Effector memory CD8-positive, alpha-beta T cell (primary cell): Measurements from ENCODE around the gene CLTC.

Source experiments
- ATAC-seq: fragments of 150-1000 bp; cut with Tn5 transposase; replicated peaks from 2 replicates; pipeline ENCODE4 v1.10.0; 2021; ENCODE audit warnings: mild to moderate bottlenecking, moderate library complexity
- DNase-seq, 3 experiments: peaks; one replicate each; pipeline ENCODE4 v3.0.0; 2021
- H3K27ac Mint-ChIP-seq, 2 donors: one replicate each; pipeline ENCODE4 v1.8.0; 2022; ENCODE audit warnings: mild to moderate bottlenecking in 2 of 2, mixed read lengths in 2 of 2, moderate library complexity in 2 of 2
- H3K27me3 Mint-ChIP-seq, 2 donors: one replicate each; pipeline ENCODE4 v1.8.0; 2022; ENCODE audit warnings: mixed read lengths in 2 of 2
- H3K36me3 Mint-ChIP-seq: one replicate; pipeline ENCODE4 v1.8.0; 2022; ENCODE audit warnings: mild to moderate bottlenecking, moderate library complexity, mixed read lengths; ENCODE audit not compliant: insufficient read depth
- H3K4me1 Mint-ChIP-seq, 2 donors: one replicate each; pipeline ENCODE4 v1.8.0; 2022; ENCODE audit warnings: low read depth in 2 of 2, mixed read lengths in 2 of 2
- H3K4me3 Mint-ChIP-seq, 2 donors: one replicate each; pipeline ENCODE4 v1.8.0; 2022; ENCODE audit warnings: mild to moderate bottlenecking in 2 of 2, mixed read lengths in 2 of 2, moderate library complexity in 2 of 2
- H3K9me3 Mint-ChIP-seq, 2 donors: one replicate each; pipeline ENCODE4 v1.8.0; 2022; ENCODE audit warnings: mixed read lengths in 2 of 2

The CLTC gene

DNA sequence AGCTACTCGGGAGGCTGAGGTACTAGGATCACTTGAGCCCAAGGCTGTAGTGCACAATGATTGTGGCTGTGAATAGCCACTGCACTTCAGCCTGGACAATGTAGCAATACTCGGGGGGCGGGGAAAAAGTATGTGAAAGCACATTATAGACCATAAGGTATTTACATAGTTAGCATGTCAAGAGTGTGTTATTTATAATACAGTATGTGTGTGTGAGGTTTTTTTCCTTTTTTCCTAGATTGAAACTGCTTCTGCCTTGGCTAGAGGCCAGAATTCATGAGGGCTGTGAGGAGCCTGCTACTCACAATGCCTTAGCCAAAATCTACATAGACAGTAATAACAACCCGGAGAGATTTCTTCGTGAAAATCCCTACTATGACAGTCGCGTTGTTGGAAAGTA is 57.0 kb downstream of the CLTC start:
- ATAC-seq (no peak), DNase-seq (no peak)
- H3K4me1 Mint-ChIP-seq, result peaks cover 0 to under 1% of the 10 kb centered on the region in 2 donors
- no peaks in the 10 kb centered on the region for H3K9me3 Mint-ChIP-seq
- peaks cover 72% of the 10 kb centered on the region for H3K36me3 Mint-ChIP-seq
- H3K27me3 Mint-ChIP-seq, result no peaks in the 10 kb centered on the region
- H3K4me3 Mint-ChIP-seq, result no peak overlapping the region
- H3K27ac Mint-ChIP-seq, result peak overlapping the region; percentile 26 to 69

DNA sequence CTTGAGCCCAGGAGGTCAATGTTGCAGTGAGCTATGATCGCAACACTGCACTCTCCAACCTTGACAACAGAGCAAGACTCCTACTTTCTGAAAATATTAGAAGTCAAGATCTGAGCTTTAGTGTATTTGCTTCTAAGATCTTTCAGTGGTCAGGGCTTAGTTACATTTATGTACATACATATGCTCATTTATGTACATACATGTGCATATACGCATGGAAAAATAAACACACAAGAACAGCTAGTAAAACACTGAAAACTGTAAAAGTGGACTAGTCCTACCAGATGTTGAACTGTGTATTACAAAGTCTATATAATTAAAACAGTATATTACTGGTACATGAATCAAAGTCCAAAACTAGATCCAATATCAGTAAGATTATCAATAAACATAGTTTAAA is 59.2 kb downstream of the CLTC start:
- Mint-ChIP-seq H3K9me3 (no peaks in the 10 kb centered on the region), H3K4me3 (no peak overlapping the region), H3K4me1 (no peaks in the 10 kb centered on the region), H3K27me3 (no peaks in the 10 kb centered on the region), H3K36me3 (peaks cover 89% of the 10 kb centered on the region), H3K27ac (no peak overlapping the region)
- ATAC-seq, result no peak
- no peak for DNase-seq

DNA sequence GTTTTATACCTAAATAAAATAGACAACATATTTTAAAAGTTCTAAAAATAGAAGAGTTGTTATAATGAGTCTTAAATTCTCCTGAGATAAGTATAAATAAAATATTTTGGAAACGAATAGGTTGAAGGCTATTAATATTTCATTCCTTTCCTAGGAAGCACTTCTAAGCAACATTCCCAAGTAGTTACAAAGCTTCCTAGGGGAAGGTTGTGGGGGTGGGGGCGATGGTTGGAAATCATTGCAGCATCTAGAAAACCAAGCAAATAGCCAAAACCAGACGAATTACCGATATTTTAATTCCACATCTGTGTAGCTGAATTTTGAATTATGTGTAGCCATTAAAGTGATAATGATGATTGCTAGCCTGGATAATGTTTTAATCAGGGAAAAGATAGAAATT is 60.6 kb downstream of the CLTC start:
- no peak for ATAC-seq
- no peak overlapping the region for H3K4me3 Mint-ChIP-seq
- H3K36me3 Mint-ChIP-seq, result peaks cover 88% of the 10 kb centered on the region
- H3K9me3 Mint-ChIP-seq, result no peaks in the 10 kb centered on the region
- no peak for DNase-seq
- no peaks in the 10 kb centered on the region for H3K4me1 Mint-ChIP-seq
- H3K27ac Mint-ChIP-seq, result no peak overlapping the region
- H3K27me3 Mint-ChIP-seq, result no peaks in the 10 kb centered on the region

DNA sequence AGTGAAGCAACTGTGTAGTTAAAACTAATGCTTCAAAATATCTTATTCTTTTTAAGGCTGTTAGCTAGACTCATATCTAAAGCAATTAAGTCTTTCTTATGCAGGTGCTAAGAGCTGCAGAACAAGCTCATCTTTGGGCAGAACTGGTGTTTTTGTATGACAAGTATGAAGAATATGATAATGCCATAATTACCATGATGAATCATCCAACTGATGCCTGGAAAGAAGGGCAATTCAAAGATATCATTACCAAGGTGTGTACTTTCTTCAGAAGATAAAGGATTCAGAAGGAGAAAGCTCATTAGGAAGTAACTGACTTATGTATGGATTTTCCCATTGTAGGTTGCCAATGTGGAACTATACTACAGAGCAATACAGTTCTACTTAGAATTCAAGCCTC is 63.6 kb downstream of the CLTC start:
- H3K36me3 Mint-ChIP-seq, result peaks cover 91% of the 10 kb centered on the region
- H3K4me3 Mint-ChIP-seq, result no peak overlapping the region
- peaks cover 0 to 5% of the 10 kb centered on the region in 2 donors for H3K4me1 Mint-ChIP-seq
- peak overlapping the region in 1 of 2 donors; percentile 35 for H3K27ac Mint-ChIP-seq
- ATAC-seq (no peak), DNase-seq (no peak)
- no peaks in the 10 kb centered on the region for H3K27me3 Mint-ChIP-seq
- H3K9me3 Mint-ChIP-seq, result no peaks in the 10 kb centered on the region

DNA sequence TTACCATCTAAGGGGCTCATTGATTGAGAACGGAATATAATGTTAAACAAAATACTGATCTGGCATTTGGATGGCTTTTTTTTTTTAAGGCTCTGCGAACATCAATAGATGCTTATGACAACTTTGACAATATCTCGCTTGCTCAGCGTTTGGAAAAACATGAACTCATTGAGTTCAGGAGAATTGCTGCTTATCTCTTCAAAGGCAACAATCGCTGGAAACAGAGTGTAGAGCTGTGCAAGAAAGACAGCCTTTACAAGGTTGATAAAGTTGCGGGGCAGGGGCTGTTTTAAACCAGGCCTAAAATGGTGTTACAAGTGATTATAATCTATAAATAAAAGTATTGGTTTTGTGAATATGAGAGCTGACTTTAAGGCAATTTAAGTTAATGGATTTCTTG is 65.3 kb downstream of the CLTC start:
- no peak for DNase-seq
- Mint-ChIP-seq H3K27ac (peak overlapping the region in 1 of 2 donors; percentile 65), H3K4me1 (peaks cover 0 to 5% of the 10 kb centered on the region in 2 donors), H3K4me3 (no peak overlapping the region), H3K27me3 (no peaks in the 10 kb centered on the region), H3K36me3 (peaks cover 82% of the 10 kb centered on the region), H3K9me3 (no peaks in the 10 kb centered on the region)
- ATAC-seq, result no peak

DNA sequence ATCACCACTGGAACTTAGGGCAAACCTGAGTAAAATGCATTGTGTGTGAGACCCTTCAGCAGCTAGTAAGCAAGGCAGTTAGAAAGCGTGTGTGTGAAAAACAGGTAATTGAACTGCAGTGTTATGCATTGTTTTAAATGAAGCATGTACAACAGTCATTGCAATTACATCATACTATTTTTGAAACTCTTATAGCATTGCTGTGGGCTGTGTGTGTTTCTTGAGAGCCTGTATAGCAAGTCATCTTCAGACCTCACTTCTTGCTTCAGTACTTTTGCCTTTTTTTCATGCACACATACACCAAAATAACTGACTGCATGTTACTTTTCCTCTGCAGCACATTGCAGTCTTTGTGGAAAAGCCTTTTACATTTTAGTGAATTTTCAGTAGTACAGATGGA is 68.3 kb downstream of the CLTC start:
- ATAC-seq, result no peak
- Mint-ChIP-seq H3K27ac (peak overlapping the region; percentile 28 to 62), H3K36me3 (peaks cover 81% of the 10 kb centered on the region)

DNA sequence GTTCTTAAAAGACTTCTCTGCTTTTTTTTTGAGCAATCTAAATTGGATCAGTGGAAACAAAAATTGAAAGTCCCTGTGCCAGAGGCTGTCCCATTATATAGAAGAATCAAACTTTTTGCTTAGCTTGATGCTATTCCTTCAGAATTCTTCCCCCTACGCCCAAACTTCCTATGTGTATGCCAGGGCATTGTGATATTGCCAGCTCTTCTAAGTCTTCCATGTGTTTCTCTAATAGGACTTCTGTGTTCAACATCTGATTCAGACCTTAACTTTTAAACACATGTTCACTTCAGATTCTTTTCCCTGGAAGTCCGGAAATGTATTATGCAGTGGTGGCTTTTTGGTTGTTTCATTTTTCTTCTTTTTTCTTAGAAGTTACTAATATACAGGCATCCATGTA is 68.8 kb downstream of the CLTC start:
- DNase-seq, result no peak
- Mint-ChIP-seq H3K4me3 (no peak overlapping the region), H3K27ac (peak overlapping the region; percentile 28 to 62), H3K36me3 (peaks cover 79% of the 10 kb centered on the region), H3K4me1 (peaks cover 0 to 7% of the 10 kb centered on the region in 2 donors), H3K27me3 (no peaks in the 10 kb centered on the region), H3K9me3 (no peaks in the 10 kb centered on the region)
- ATAC-seq, result no peak

More for the DNA sequence above, 68.3 kb downstream of the CLTC start:
- Mint-ChIP-seq H3K27me3 (no peaks in the 10 kb centered on the region), H3K9me3 (no peaks in the 10 kb centered on the region), H3K4me1 (peaks cover 0 to 5% of the 10 kb centered on the region in 2 donors), H3K4me3 (no peak overlapping the region)
- DNase-seq, result no peak

DNA sequence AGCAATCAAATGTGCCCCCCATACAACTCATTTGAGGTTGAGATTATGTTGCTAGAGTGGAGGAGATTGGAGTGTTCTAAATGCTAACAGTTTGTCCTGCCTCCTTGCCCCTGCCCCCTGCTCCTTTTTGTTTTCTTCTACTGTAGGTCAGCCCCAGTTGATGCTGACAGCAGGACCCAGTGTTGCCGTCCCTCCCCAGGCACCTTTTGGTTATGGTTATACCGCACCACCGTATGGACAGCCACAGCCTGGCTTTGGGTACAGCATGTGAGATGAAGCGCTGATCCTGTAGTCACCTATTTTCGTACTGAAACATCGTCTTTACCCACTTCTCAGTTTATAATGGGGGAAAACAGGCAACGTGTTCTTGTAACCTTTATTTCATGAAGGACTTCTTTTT is 73.9 kb downstream of the CLTC start:
- Mint-ChIP-seq H3K27ac (peak overlapping the region in 1 of 2 donors; percentile 4), H3K27me3 (no peaks in the 10 kb centered on the region), H3K4me1 (peaks cover 8 to 15% of the 10 kb centered on the region in 2 donors), H3K9me3 (no peaks in the 10 kb centered on the region), H3K36me3 (peaks cover 68% of the 10 kb centered on the region), H3K4me3 (no peak overlapping the region)
- DNase-seq, result no peak
- ATAC-seq, result no peak

DNA sequence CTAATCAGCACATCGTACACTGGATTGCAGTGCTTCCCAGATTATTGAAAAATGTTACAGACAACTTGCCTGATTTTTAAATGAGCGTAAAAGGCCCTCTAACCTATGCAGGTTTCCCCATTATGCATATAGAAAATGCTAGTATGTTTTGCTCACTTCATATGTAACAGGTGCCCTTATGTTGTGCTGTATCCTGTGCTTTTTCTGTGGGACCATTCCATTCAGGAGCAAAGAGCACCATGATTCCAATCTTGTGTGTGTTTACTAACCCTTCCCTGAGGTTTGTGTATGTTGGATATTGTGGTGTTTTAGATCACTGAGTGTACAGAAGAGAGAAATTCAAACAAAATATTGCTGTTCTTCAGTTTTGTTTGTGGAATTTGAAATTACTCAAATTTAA is 74.6 kb downstream of the CLTC start:
- H3K27ac Mint-ChIP-seq, result peak overlapping the region in 1 of 2 donors; percentile 4
- H3K4me1 Mint-ChIP-seq, result peaks cover 15 to 23% of the 10 kb centered on the region in 2 donors
- peaks cover 66% of the 10 kb centered on the region for H3K36me3 Mint-ChIP-seq
- DNase-seq (no peak), ATAC-seq (no peak)
- H3K9me3 Mint-ChIP-seq, result no peaks in the 10 kb centered on the region
- H3K27me3 Mint-ChIP-seq, result no peaks in the 10 kb centered on the region
- H3K4me3 Mint-ChIP-seq, result no peak overlapping the region

DNA sequence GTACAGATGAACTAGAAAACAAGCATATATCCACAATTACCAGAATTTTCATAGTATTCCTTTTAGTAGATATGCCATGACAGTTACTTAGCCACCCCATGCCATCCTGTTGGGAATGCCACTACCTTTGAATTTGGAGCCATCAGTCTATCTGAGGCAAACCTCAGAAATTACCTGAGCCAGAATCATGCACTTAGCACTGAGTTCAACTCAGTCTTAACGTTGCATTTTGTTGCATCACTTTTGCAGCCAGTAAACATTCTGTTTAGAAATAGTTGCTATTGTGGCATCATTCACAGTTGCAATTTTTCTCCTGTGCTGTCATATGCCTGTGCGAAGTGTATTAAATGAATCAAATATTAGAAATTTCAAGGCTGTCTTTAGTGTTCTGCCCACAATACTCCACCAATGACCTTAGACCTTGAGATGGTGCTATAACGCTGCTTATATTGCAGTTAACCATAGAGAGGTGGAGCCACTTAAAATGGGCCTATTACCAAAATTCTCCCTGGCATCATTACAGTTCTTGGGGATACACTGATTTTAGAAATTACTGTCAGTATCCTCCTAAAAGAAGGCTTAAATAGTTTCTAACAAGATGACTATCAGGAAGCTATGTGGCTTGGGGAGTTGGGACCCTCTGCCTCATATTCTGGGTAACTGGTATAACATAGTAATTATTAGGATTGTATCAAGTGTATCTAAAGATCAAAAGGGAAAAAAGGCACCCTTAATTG is 76.4 kb downstream of the CLTC start:
- Mint-ChIP-seq H3K36me3 (peaks cover 54% of the 10 kb centered on the region), H3K4me1 (peaks cover 27 to 37% of the 10 kb centered on the region in 2 donors), H3K4me3 (no peak overlapping the region), H3K27me3 (no peaks in the 10 kb centered on the region), H3K9me3 (no peaks in the 10 kb centered on the region), H3K27ac (peak overlapping the region; percentile 23 to 57)
- ATAC-seq (no peak), DNase-seq (no peak)

DNA sequence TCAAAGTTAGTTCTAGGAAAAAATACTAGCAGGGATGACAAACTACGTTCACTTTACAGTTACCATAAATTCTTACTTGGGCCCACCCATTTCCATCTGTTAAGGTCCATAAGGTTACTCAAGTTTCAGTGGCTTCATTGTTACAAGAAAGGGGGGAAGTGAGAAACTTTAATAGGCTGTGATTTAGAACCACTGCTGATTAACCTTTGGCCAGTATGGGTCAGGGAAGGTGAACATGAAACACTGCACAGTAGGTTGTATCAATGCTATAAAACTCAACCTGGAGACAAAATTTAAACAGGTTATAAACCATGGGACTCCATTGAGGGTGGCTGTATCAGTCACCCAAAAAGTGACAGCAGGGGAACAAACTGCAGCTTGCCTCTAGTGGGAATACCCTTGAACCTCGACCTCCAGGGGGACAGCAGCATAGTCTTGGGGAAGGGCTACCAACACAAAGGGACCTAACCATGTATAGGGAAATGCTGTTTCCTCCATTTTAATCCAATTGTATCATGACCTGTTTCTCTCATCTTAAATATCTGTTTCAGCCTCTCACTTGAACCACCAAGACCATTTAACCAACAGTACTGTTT is 77.1 kb downstream of the CLTC start:
- peaks cover 47% of the 10 kb centered on the region for H3K36me3 Mint-ChIP-seq

DNA sequence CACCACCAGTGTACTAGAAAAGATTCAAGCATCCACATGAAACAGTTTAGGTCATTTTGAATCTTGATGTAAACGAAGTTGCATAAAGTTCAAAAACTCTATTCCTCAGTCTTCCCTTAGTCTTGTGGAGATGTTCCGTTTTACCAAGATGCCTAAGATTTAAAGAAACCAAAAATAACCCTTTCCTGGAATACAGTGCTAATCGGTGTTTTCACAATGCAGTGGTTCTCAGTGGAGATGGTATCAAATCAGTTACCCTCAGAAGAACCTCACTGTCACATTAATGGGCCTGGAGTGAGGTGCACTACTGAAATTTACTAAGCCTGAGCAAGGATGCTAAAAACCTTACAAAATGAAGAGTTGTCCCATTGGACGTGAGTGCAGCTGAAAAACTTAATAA is 78.4 kb downstream of the CLTC start:
- Mint-ChIP-seq H3K27me3 (no peaks in the 10 kb centered on the region), H3K4me1 (peaks cover 32 to 46% of the 10 kb centered on the region in 2 donors), H3K9me3 (no peaks in the 10 kb centered on the region), H3K36me3 (peaks cover 34% of the 10 kb centered on the region), H3K27ac (peak overlapping the region in 1 of 2 donors; percentile 69), H3K4me3 (no peak overlapping the region)
- ATAC-seq (no peak), DNase-seq (no peak)

More for the DNA sequence above, 77.1 kb downstream of the CLTC start:
- H3K9me3 Mint-ChIP-seq, result no peaks in the 10 kb centered on the region
- H3K4me1 Mint-ChIP-seq, result peaks cover 28 to 40% of the 10 kb centered on the region in 2 donors
- no peak overlapping the region for H3K4me3 Mint-ChIP-seq
- no peaks in the 10 kb centered on the region for H3K27me3 Mint-ChIP-seq
- DNase-seq (no peak), ATAC-seq (no peak)
- H3K27ac Mint-ChIP-seq, result peak overlapping the region; percentile 23 to 57

DNA sequence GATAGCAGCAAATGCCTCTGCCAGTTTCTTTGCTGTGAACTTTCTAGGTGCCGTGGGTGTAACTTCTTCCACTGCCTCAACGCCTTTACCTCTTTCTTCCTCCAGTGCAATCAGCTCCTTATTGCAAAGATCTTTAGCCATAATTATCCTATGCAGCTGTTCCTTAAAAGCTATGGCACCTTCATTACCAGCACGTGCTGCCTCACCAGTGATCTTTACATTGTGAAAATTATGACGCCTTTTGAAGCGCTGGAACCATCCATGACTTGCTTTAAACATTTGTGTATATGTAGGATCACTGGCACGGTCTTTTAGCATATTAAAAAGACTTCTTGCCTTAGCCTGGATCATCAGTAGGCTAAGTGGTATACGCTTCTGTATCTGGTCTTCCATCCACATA is 79.5 kb downstream of the CLTC start:
- ATAC-seq, result no peak
- peaks cover 37 to 45% of the 10 kb centered on the region in 2 donors for H3K4me1 Mint-ChIP-seq
- H3K9me3 Mint-ChIP-seq, result no peaks in the 10 kb centered on the region
- no peak overlapping the region for H3K4me3 Mint-ChIP-seq
- peaks cover 32% of the 10 kb centered on the region for H3K36me3 Mint-ChIP-seq
- no peaks in the 10 kb centered on the region for H3K27me3 Mint-ChIP-seq
- no peak for DNase-seq
- H3K27ac Mint-ChIP-seq, result peak overlapping the region in 1 of 2 donors; percentile 69

DNA sequence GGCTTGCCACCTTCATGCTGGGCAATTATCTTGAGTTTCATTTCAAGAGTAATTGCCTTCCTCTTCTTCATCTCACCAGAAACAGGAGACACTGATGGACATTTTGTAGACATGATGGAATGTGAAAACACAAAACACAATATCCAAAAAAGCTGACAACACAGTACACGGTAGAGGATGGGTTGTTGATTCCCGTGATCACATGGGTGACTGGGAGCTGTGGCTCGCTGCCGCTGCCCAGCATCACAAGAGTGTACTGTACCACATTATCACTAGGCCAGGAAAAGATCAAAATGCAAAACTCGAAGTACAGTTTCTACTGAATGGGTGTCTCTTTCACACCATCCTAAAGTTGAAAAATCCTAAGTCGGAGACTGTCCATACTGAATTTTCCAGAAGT is 80.1 kb downstream of the CLTC start:
- no peaks in the 10 kb centered on the region for H3K9me3 Mint-ChIP-seq
- peaks cover 27% of the 10 kb centered on the region for H3K36me3 Mint-ChIP-seq
- H3K27me3 Mint-ChIP-seq, result no peaks in the 10 kb centered on the region
- no peak overlapping the region for H3K4me3 Mint-ChIP-seq
- peaks cover 41 to 48% of the 10 kb centered on the region in 2 donors for H3K4me1 Mint-ChIP-seq
- H3K27ac Mint-ChIP-seq, result peak overlapping the region; percentile 54 to 69
- DNase-seq (no peak), ATAC-seq (no peak)
